Erythroblast (primary cell): ENCODE data around the gene OSER1.

ENCODE experiments used
- GATA1 ChIP-seq: IDR thresholded peaks from 2 replicates; pipeline ENCODE4 v1.6.1; 2011; ENCODE audit warnings: low read depth, mild to moderate bottlenecking, control low read depth, low read length, moderate library complexity
- POLR2A ChIP-seq: IDR thresholded peaks from 2 replicates; pipeline ENCODE4 v1.6.1; 2011; ENCODE audit warnings: mild to moderate bottlenecking, low read length

DNA sequence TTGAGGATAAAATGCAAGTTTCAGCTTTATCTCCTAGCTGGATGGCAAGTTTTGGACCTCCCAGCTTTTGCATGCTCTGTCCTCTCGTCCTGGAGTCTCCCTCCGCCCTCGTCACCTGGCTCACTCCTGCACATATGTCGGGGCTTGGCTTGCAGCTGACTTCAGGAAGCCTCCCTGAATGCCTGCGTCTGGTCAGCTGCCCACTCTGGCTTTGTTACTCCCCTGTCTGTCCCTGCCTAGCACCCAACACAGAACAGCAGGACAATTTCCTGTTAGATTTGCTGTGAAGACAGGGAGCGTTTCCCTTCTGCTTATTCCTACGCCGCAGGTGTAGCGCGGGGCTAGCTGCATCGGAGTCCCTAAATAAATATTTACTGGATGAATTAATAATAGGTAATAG is 29.0 kb downstream of the OSER1 start:
- TF ChIP-seq POLR2A: no peak
- TF ChIP-seq GATA1: no peak
